Measurements from ENCODE around the gene OPA1.

DNA sequence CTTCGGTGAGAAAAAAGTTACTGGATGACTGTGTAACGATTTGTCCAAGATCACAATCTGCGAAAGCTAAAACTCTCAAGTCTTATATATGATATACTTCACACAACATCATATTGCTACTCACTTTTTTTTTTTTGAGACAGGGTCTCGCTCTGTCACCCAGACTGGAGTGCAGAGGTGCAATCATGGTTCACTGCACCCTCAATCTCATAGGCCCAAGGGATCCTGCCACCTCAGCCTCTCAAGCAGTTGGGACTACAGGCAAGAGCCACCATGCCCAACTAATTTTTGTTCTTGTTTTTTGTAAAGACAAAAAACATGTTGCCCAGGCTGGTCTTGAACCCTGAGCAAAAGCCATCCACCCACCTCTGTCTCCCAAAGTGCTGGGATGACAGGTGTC is 32.9 kb upstream of the OPA1 start:
- no peak for TF ChIP-seq YY1 (IDR thresholded peaks at IDR 0.05; ENCODE audit: insufficient read depth, insufficient read length)
- no peak for TF ChIP-seq ZNF274 (IDR thresholded peaks at IDR 0.05; ENCODE audit: low read depth, low read length)
